HS-5 (cell line): ENCODE data around the gene SLC7A11.

ENCODE experiments used
- DNase-seq: peaks from one replicate; pipeline ENCODE4 v3.0.0-alpha.2; 2012; ENCODE audit warnings: low read depth

The SLC7A11 gene

GRCh38 chr4:138242076-138242833 lies at the start of gene SLC7A11:
Gene SLC7A11, minus strand, starts transcription at chr4:138242349. Its CDS starts 280 bp downstream, at chr4:138242069.
- DNase-seq: peak; percentile 87

GRCh38 chr4:138291431-138291830 lies 49.3 kb upstream of the SLC7A11 start:
- no peak for DNase-seq

- no peak for DNase-seq
These were observed 48.7 kb upstream of the SLC7A11 start for GRCh38 chr4:138290805-138291204.

- no peak for DNase-seq
These were observed 37.1 kb upstream of the SLC7A11 start for GRCh38 chr4:138279286-138279685.

- DNase-seq: no peak
These were observed 35.0 kb upstream of the SLC7A11 start for GRCh38 chr4:138277133-138277532.

GRCh38 chr4:138275963-138276621 lies 33.9 kb upstream of the SLC7A11 start:
- DNase-seq: peak; percentile 50

- no peak for DNase-seq
These were observed 33.1 kb upstream of the SLC7A11 start for GRCh38 chr4:138275216-138275615.

GRCh38 chr4:138269175-138269574 lies 27.0 kb upstream of the SLC7A11 start:
- no peak for DNase-seq

- DNase-seq: no peak
These were observed 25.7 kb upstream of the SLC7A11 start for GRCh38 chr4:138267835-138268234.

GRCh38 chr4:138266948-138267347 lies 24.8 kb upstream of the SLC7A11 start:
- DNase-seq: no peak

- no peak for DNase-seq
These were observed 21.2 kb upstream of the SLC7A11 start for GRCh38 chr4:138263247-138263816.

- DNase-seq: no peak
These were observed 20.3 kb upstream of the SLC7A11 start for GRCh38 chr4:138262469-138262868.

- DNase-seq: no peak
These were observed 19.9 kb upstream of the SLC7A11 start for GRCh38 chr4:138262030-138262429.

GRCh38 chr4:138259824-138260223 lies 17.7 kb upstream of the SLC7A11 start:
- DNase-seq: no peak

GRCh38 chr4:138259271-138259670 lies 17.1 kb upstream of the SLC7A11 start:
- no peak for DNase-seq

GRCh38 chr4:138256608-138257007 lies 14.5 kb upstream of the SLC7A11 start:
- DNase-seq: no peak

- DNase-seq: no peak
These were observed 13.9 kb upstream of the SLC7A11 start for GRCh38 chr4:138255917-138256597.

- no peak for DNase-seq
These were observed 10.4 kb upstream of the SLC7A11 start for GRCh38 chr4:138252551-138252950.

- no peak for DNase-seq
These were observed 9.8 kb upstream of the SLC7A11 start for GRCh38 chr4:138251938-138252337.

GRCh38 chr4:138249132-138249531 lies 7.0 kb upstream of the SLC7A11 start:
- DNase-seq: no peak

GRCh38 chr4:138248058-138248457 lies 5.9 kb upstream of the SLC7A11 start:
- no peak for DNase-seq

GRCh38 chr4:138247643-138248042 lies 5.5 kb upstream of the SLC7A11 start:
- no peak for DNase-seq

- no peak for DNase-seq
These were observed 1.2 kb upstream of the SLC7A11 start for GRCh38 chr4:138243369-138243768.
